H1 (cell line): ENCODE results near the gene LAMA3. TPM values are rescaled to one million over a fixed set of nuclear protein-coding genes. Genes with fewer than 3 reads are reported as not detected.

ENCODE experiments used
- CTCF ChIA-PET: fragments of 300-600 bp; sonication (Branson Sonifier 250); formaldehyde crosslinking; loops from one replicate; lab custom pipeline; 2021; ENCODE audit not compliant: partially characterized antibody; lab: Charles Lee
- POLR2A ChIA-PET: fragments of 300-600 bp; sonication (Branson Sonifier 250); formaldehyde crosslinking; loops from one replicate; lab custom pipeline; 2021; ENCODE audit warnings: inconsistent platforms; ENCODE audit not compliant: partially characterized antibody; lab: Charles Lee
- DNase-seq, 2 experiments: peaks; one replicate each; pipeline versions ENCODE4 v3.0.0 to v3.0.0-alpha.2; 2010 to 2022; ENCODE audit warnings: low spot score in 2 of 2, low read depth in 1 of 2, mixed read lengths in 1 of 2
- FAIRE-seq: peaks from 2 replicates; lab custom pipeline; 2011; peaks lifted over from hg19 to GRCh38; lab: Jason Lieb, UNC
- H2AFZ ChIP-seq: 2 replicates; pipeline ENCODE4 v1.8.1; 2012; ENCODE audit warnings: low read length, inconsistent platforms
- H2AK5ac ChIP-seq: 2 replicates; pipeline ENCODE4 v1.6.1; 2013; ENCODE audit warnings: low read depth, low read length
- H2BK120ac ChIP-seq: replicated peaks from 2 replicates; pipeline ENCODE3; 2013; ENCODE audit warnings: low read depth, low read length, inconsistent platforms
- H2BK12ac ChIP-seq: 2 replicates; pipeline ENCODE4 v1.6.1; 2013; ENCODE audit warnings: low read depth, low read length
- H2BK15ac ChIP-seq: 2 replicates; pipeline ENCODE4 v1.6.1; 2013; ENCODE audit warnings: low read length
- H2BK20ac ChIP-seq: 2 replicates; pipeline ENCODE4 v1.6.1; 2013; ENCODE audit warnings: low read length
- H2BK5ac ChIP-seq: 2 replicates; pipeline ENCODE4 v1.6.1; 2013; ENCODE audit warnings: low read depth, low read length
- H3K14ac ChIP-seq: 2 replicates; pipeline ENCODE4 v1.6.1; 2013; ENCODE audit warnings: inconsistent platforms; ENCODE audit not compliant: insufficient read length
- H3K18ac ChIP-seq: 2 replicates; pipeline ENCODE4 v1.6.1; 2013; ENCODE audit warnings: low read length; ENCODE audit errors: extremely low read depth
- H3K23ac ChIP-seq: 2 replicates; pipeline ENCODE4 v1.6.1; 2013; ENCODE audit warnings: inconsistent platforms; ENCODE audit not compliant: insufficient read length
- H3K23me2 ChIP-seq: 2 replicates; pipeline ENCODE4 v1.6.1; 2013; ENCODE audit warnings: low read depth, low read length
- H3K27ac ChIP-seq: 2 replicates; pipeline ENCODE4 v1.6.1; 2011; ENCODE audit warnings: low read depth, low read length, inconsistent platforms
- H3K27me3 ChIP-seq, 4 experiments: replicated peaks in 1 of 4; 1 replicate in 1 of 4; 2 replicates in 3 of 4; pipeline versions ENCODE4 v1.6.1 to v1.8.1; 2011 to 2013; ENCODE audit warnings: low read length in 3 of 4, mild to moderate bottlenecking in 3 of 4, inconsistent platforms in 2 of 4, mixed read lengths in 2 of 4, moderate library complexity in 1 of 4; ENCODE audit not compliant: control insufficient read depth in 3 of 4, insufficient read depth in 3 of 4; ENCODE audit errors: extremely low read depth in 1 of 4
- H3K36me3 ChIP-seq, 4 experiments: 2 replicates each; pipeline versions ENCODE4 v1.6.1 to v1.8.1; 2011 to 2013; ENCODE audit warnings: mild to moderate bottlenecking in 4 of 4, low read length in 3 of 4, moderate library complexity in 2 of 4, control low read depth in 1 of 4, inconsistent platforms in 1 of 4; ENCODE audit not compliant: insufficient read depth in 4 of 4, control insufficient read depth in 2 of 4
- H3K4ac ChIP-seq: replicated peaks from 2 replicates; pipeline ENCODE3; 2013; ENCODE audit warnings: low read length, low read depth, mixed read lengths, inconsistent platforms; ENCODE audit not compliant: insufficient read length
- H3K4me1 ChIP-seq, 4 experiments: replicated peaks in 1 of 4; 1 replicate in 1 of 4; 2 replicates in 3 of 4; pipeline versions ENCODE4 v1.6.1 to v1.8.1; 2011 to 2013; ENCODE audit warnings: low read length in 3 of 4, inconsistent platforms in 2 of 4, mixed read lengths in 1 of 4; ENCODE audit not compliant: insufficient read depth in 4 of 4, control insufficient read depth in 3 of 4
- H3K4me2 ChIP-seq, 2 experiments: 2 replicates each; pipeline versions ENCODE4 v1.6.1 to v1.8.1; 2011 to 2013; ENCODE audit warnings: low read depth in 2 of 2, low read length in 2 of 2, control low read depth in 1 of 2, inconsistent platforms in 1 of 2, mild to moderate bottlenecking in 1 of 2; ENCODE audit not compliant: insufficient read depth in 1 of 2
- H3K4me3 ChIP-seq, 4 experiments: fragments of 200-600, 300-600 bp in 1 of 4; sonication (generic), shearing (Covaris generic), sonication (Bioruptor Twin) in 1 of 4; 2 replicates each; pipeline versions ENCODE4 v1.5.1 to v1.8.1; 2011 to 2016; ENCODE audit warnings: low read length in 4 of 4, low read depth in 3 of 4, control low read depth in 2 of 4, inconsistent platforms in 2 of 4, mild to moderate bottlenecking in 2 of 4, mixed read lengths in 1 of 4, moderate library complexity in 1 of 4; ENCODE audit not compliant: insufficient read depth in 2 of 4; ENCODE audit errors: extremely low read depth in 1 of 4
- H3K56ac ChIP-seq: replicated peaks from 2 replicates; pipeline ENCODE3; 2013; ENCODE audit warnings: low read depth, mild to moderate bottlenecking, mixed read lengths, low read length, inconsistent platforms; ENCODE audit not compliant: insufficient read length
- H3K79me1 ChIP-seq: 2 replicates; pipeline ENCODE4 v1.6.1; 2013; ENCODE audit warnings: low read depth, low read length, control low read depth
- H3K79me2 ChIP-seq, 2 experiments: 2 replicates each; pipeline versions ENCODE4 v1.6.1 to v1.8.1; 2012 to 2013; ENCODE audit warnings: low read length in 2 of 2, mild to moderate bottlenecking in 2 of 2, inconsistent platforms in 1 of 2; ENCODE audit not compliant: insufficient read depth in 2 of 2, control insufficient read depth in 1 of 2
- H3K9ac ChIP-seq, 4 experiments: replicated peaks in 1 of 4; 1 replicate in 1 of 4; 2 replicates in 3 of 4; pipeline versions ENCODE4 v1.6.1 to v1.8.1; 2011 to 2013; ENCODE audit warnings: low read depth in 3 of 4, low read length in 3 of 4, control low read depth in 2 of 4, mild to moderate bottlenecking in 2 of 4, moderate library complexity in 2 of 4, inconsistent platforms in 1 of 4; ENCODE audit errors: extremely low read depth in 1 of 4
- H3K9me3 ChIP-seq, 2 experiments: 2 replicates each; pipeline versions ENCODE4 v1.6.1 to v1.8.1; 2012 to 2013; ENCODE audit warnings: mild to moderate bottlenecking in 2 of 2, moderate library complexity in 2 of 2, control low read depth in 1 of 2, inconsistent platforms in 1 of 2, low read depth in 1 of 2, low read length in 1 of 2, mixed read lengths in 1 of 2; ENCODE audit not compliant: insufficient read depth in 2 of 2
- H4K20me1 ChIP-seq, 2 experiments: replicated peaks in 1 of 2; 2 replicates each; pipeline versions ENCODE3 to v1.8.1; 2011 to 2013; ENCODE audit warnings: inconsistent platforms in 2 of 2, low read length in 2 of 2, mild to moderate bottlenecking in 1 of 2; ENCODE audit not compliant: insufficient read depth in 2 of 2, control insufficient read depth in 1 of 2
- H4K5ac ChIP-seq: 2 replicates; pipeline ENCODE4 v1.6.1; 2013; ENCODE audit warnings: low read length, low read depth, mixed read lengths, inconsistent platforms; ENCODE audit not compliant: insufficient read length
- H4K8ac ChIP-seq: 2 replicates; pipeline ENCODE4 v1.8.0; 2013; ENCODE audit warnings: mild to moderate bottlenecking, moderate library complexity, low read length, inconsistent platforms; ENCODE audit not compliant: insufficient read depth; ENCODE audit errors: extremely low read depth
- H4K91ac ChIP-seq: replicated peaks from 2 replicates; pipeline ENCODE3; 2013; ENCODE audit warnings: low read length, mixed read lengths, inconsistent platforms; ENCODE audit not compliant: insufficient read length
- BACH1 ChIP-seq: IDR thresholded peaks from 2 replicates; pipeline ENCODE4 v1.6.1; 2012; ENCODE audit warnings: low read length, improper control_type of control experiment
- BCL11A ChIP-seq, 2 experiments: IDR thresholded peaks; one replicate each; pipeline ENCODE4 v1.6.1; 2011; ENCODE audit warnings: low read depth in 2 of 2, low read length in 2 of 2, mild to moderate bottlenecking in 2 of 2
- CHD2 ChIP-seq: IDR thresholded peaks from 2 replicates; pipeline ENCODE4 v1.6.1; 2012; ENCODE audit warnings: low read length, improper control_type of control experiment
- CREB1 ChIP-seq: IDR thresholded peaks from 2 replicates; pipeline ENCODE4 v1.6.1; 2012; ENCODE audit warnings: inconsistent platforms
- MAX ChIP-seq: IDR thresholded peaks from 2 replicates; pipeline ENCODE4 v1.6.1; 2012; ENCODE audit warnings: inconsistent platforms
- NANOG ChIP-seq: IDR thresholded peaks from 2 replicates; pipeline ENCODE4 v1.6.1; 2011; ENCODE audit warnings: low read length, low read depth, mild to moderate bottlenecking, inconsistent platforms; ENCODE audit not compliant: insufficient read depth, poor library complexity, severe bottlenecking
- PHF8 ChIP-seq: fragments of 200-600 bp; sonication (generic); conservative IDR thresholded peaks from 2 replicates; pipeline ENCODE4 v1.7.1; 2012; ENCODE audit warnings: low read depth, mild to moderate bottlenecking, inconsistent platforms, low read length, moderate library complexity
- POLR2A ChIP-seq, 2 experiments: IDR thresholded peaks; 1 replicate in 1 of 2; 2 replicates in 1 of 2; pipeline ENCODE4 v1.6.1; 2011; ENCODE audit warnings: low read depth in 2 of 2, low read length in 2 of 2, mild to moderate bottlenecking in 2 of 2; ENCODE audit errors: control extremely low read depth in 1 of 2
- POLR2AphosphoS5 ChIP-seq: IDR thresholded peaks from 2 replicates; pipeline ENCODE4 v1.6.1; 2011; ENCODE audit warnings: low read depth, low read length
- POU5F1 ChIP-seq: IDR thresholded peaks from 2 replicates; pipeline ENCODE4 v1.6.1; 2011; ENCODE audit warnings: low read depth, mild to moderate bottlenecking, low read length, moderate library complexity
- SIN3A ChIP-seq, 2 experiments: IDR thresholded peaks in 1 of 2; conservative IDR thresholded peaks in 1 of 2; 2 replicates each; pipeline ENCODE4 v1.6.1; 2011 to 2012; ENCODE audit warnings: low read length in 2 of 2, improper control_type of control experiment in 1 of 2, low read depth in 1 of 2, mild to moderate bottlenecking in 1 of 2
- SIRT6 ChIP-seq: IDR thresholded peaks from one replicate; pipeline ENCODE4 v1.7.1; 2012; ENCODE audit warnings: low read length, inconsistent platforms
- TBP ChIP-seq: IDR thresholded peaks from 2 replicates; pipeline ENCODE4 v1.6.1; 2011; ENCODE audit warnings: low read depth, low read length, improper control_type of control experiment
- TEAD4 ChIP-seq: IDR thresholded peaks from 2 replicates; pipeline ENCODE4 v1.6.1; 2012; ENCODE audit warnings: low read depth, low read length, inconsistent platforms, mixed read lengths
- YY1 ChIP-seq: IDR thresholded peaks from 2 replicates; pipeline ENCODE4 v1.6.1; 2011; ENCODE audit warnings: low read depth, mild to moderate bottlenecking, low read length
- WGBS, 2 experiments: shearing (Covaris generic) in 1 of 2; methylation state at CpG; one replicate each; pipeline versions ENCODE4 v1.1.6 to v1.1.7; 2013 to 2015; ENCODE audit warnings: low lambda C conversion rate in 2 of 2, mixed read lengths in 2 of 2, inconsistent platforms in 1 of 2, low coverage in 1 of 2, missing lambda C conversion rate in 1 of 2; ENCODE audit not compliant: insufficient replicate concordance in 2 of 2, insufficient coverage in 1 of 2, insufficient read length in 1 of 2; ENCODE audit errors: extremely low coverage in 1 of 2, missing lambda C conversion rate in 1 of 2; 5-methylcytosine and 5-hydroxymethylcytosine counted together
- polyA plus RNA-seq, 7 experiments: library from polyadenylated mRNA; depleted of rRNA in 3 of 7; stranded (reverse) in 5 of 7; unstranded in 2 of 7; fragments of >200 nt in 5 of 7; fragments of 200-250 nt in 2 of 7; gene quantifications; 1 replicate in 5 of 7; 2 replicates in 1 of 7; 4 replicates in 1 of 7; pipeline versions ENCODE4 v1.2.1 to v1.2.3, GENCODE V29; 2011 to 2013; ENCODE audit warnings: missing spikeins in 2 of 7, mixed read lengths in 2 of 7
- total RNA-seq: library from RNA; stranded (reverse); fragmentation: NEBNext Ultra II Directional; extraction: Animal tissue kit (Norgen Biotek cat#: 25700); gene quantifications from 2 replicates; pipeline ENCODE4 v1.2.1, GENCODE V29; 2021

The LAMA3 gene
- total and polyA plus RNA-seq, 2 of the 8 experiments (the other 6 are each of a cell fraction or from before 2014, with no cell fraction given): 0.76 to 5.0 TPM

DNA sequence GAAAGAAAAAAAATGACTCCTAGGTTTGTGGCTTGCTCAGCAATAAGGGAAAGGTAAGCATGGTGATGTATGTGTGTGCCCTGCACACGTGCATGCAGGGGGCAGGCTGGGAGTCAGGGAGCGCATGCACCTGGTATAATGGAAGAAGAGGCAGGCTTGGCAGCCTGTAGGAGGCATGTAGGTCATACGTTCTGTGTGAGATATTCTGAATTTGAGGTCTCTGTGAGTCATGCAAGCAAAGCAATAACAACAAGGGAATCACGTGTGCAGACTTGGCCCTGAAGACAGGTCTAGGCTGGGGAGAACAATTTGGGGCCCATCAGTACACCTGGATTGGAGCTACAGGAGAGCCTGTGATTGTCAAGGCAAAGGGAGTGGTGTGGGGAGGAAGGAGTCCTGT, 230.8 kb downstream of the LAMA3 start:
- H4K5ac ChIP-seq: no peak overlapping the region
- ChIA-PET POLR2A (no interaction called here), CTCF (interaction anchor here (1.2 to 4.1 kb wide), 7 partner anchors 8 to 195 kb away, joined by 3 to 19 read pairs (median 9); no protein-coding TSS in a partner anchor)
- no peak overlapping the region for H2BK5ac ChIP-seq
- no peak overlapping the region for H3K4ac ChIP-seq
- no peak overlapping the region for H3K56ac ChIP-seq
- no peak overlapping the region for H3K14ac ChIP-seq
- no peak overlapping the region for H3K4me3 ChIP-seq
- no peaks in the 10 kb centered on the region for H3K36me3 ChIP-seq
- H2BK120ac ChIP-seq: no peak overlapping the region
- H3K79me1 ChIP-seq: no peaks in the 10 kb centered on the region
- no peaks in the 10 kb centered on the region for H3K79me2 ChIP-seq
- no peak overlapping the region for H3K9ac ChIP-seq
- H3K4me2 ChIP-seq: no peak overlapping the region
- no peak overlapping the region for H3K27ac ChIP-seq
- no peaks in the 10 kb centered on the region for H3K27me3 ChIP-seq
- 0 out of 2 replicates have a peak overlapping the region, but pooled peaks have one; percentile 47 for H2BK15ac ChIP-seq
- no peak for FAIRE-seq
- H4K8ac ChIP-seq: no peak overlapping the region
- 84% methylated on average over 4 of the region's 4 CpGs; no CpG with 5 or more reads in 1 of the 2 experiments for WGBS, 2 experiments
- no peak for DNase-seq
- H3K9me3 ChIP-seq: no peaks in the 10 kb centered on the region
- H4K91ac ChIP-seq: no peak overlapping the region
- no peaks in the 10 kb centered on the region for H4K20me1 ChIP-seq
- no peak overlapping the region for H2BK20ac ChIP-seq
- no peaks in the 10 kb centered on the region for H3K4me1 ChIP-seq
- H3K23ac ChIP-seq: no peak overlapping the region
- H2AK5ac ChIP-seq: no peak overlapping the region
- peak overlapping the region; percentile 20; the same call in 1 of the 2 replicates for H3K18ac ChIP-seq
- no peaks in the 10 kb centered on the region for H3K23me2 ChIP-seq
- H2BK12ac ChIP-seq: no peak overlapping the region; the same call in 1 of the 2 replicates
- no peak overlapping the region for H2AFZ ChIP-seq
- TF ChIP-seq TEAD4 (no peak), SIN3A (conservative IDR thresholded peaks at IDR 0.05 in 1 of 2, IDR thresholded peaks at IDR 0.05 in 1 of 2; ENCODE audit: low read depth in 1 of 2, low read length in 2 of 2) (no peak), YY1 (no peak), CREB1 (no peak), CHD2 (no peak), SIRT6 (no peak), POU5F1 (no peak), POLR2AphosphoS5 (no peak), PHF8 (no peak), POLR2A (IDR thresholded peaks at IDR 0.05; ENCODE audit: control extremely low read depth in 1 of 2, low read depth in 2 of 2, low read length in 2 of 2) (no peak), MAX (no peak), BCL11A (IDR thresholded peaks at IDR 0.05; ENCODE audit: low read depth in 2 of 2, low read length in 2 of 2) (no peak), TBP (no peak), NANOG (no peak), BACH1 (no peak)
